Gastroesophageal sphincter (tissue), 4 donors: ENCODE measurements around the gene DTNBP1. TPM values are rescaled to one million over a fixed set of nuclear protein-coding genes. Genes with fewer than 3 reads are reported as not detected.

Experiments used
- ATAC-seq: fragments of 150-250 bp; one replicate; pipeline ENCODE4 v1.9.1; 2016; ENCODE audit warnings: mild to moderate bottlenecking, moderate library complexity
- H3K27ac ChIP-seq, 4 donors: fragments of 200-600 bp; sonication (generic) in 3 of 4; 1 replicate in 3 of 4; 2 replicates in 1 of 4; pipeline ENCODE4 v1.5.1; 2016 to 2019
- H3K27me3 ChIP-seq: fragments of 200-600 bp; sonication (generic); one replicate; pipeline ENCODE4 v1.5.1; 2019
- H3K36me3 ChIP-seq, 2 donors: fragments of 200-600 bp; sonication (generic); one replicate each; pipeline ENCODE4 v1.5.1; 2019; ENCODE audit warnings: control low read depth in 1 of 2
- H3K4me1 ChIP-seq, 3 donors: fragments of 200-600 bp; sonication (generic); 1 replicate in 2 of 3; 2 replicates in 1 of 3; pipeline ENCODE4 v1.5.1; 2016 to 2019; ENCODE audit warnings: control low read depth in 2 of 3
- H3K4me3 ChIP-seq, 2 donors: fragments of 200-600 bp; sonication (generic); one replicate each; pipeline ENCODE4 v1.5.1; 2019; ENCODE audit warnings: mild to moderate bottlenecking in 1 of 2, moderate library complexity in 1 of 2
- H3K9me3 ChIP-seq, 3 donors: fragments of 200-600 bp; sonication (generic); one replicate each; pipeline ENCODE4 v1.5.1; 2017 to 2019; ENCODE audit warnings: control low read depth in 2 of 3
- CTCF ChIP-seq, 4 experiments: fragments of 200-600 bp in 2 of 4; fragments of 450-650 bp in 2 of 4; sonication (generic) in 1 of 4; IDR thresholded peaks; one replicate each; pipeline ENCODE4 v1.5.1; 2017 to 2019; ENCODE audit warnings: antibody characterized with exemption in 4 of 4, mild to moderate bottlenecking in 2 of 4, moderate library complexity in 2 of 4
- EP300 ChIP-seq: sonication (generic); formaldehyde crosslinking; IDR thresholded peaks from one replicate; pipeline ENCODE4 v1.6.1; 2017; ENCODE audit warnings: antibody characterized with exemption, mild to moderate bottlenecking
- POLR2A ChIP-seq, 2 donors: fragments of 450-650 bp; IDR thresholded peaks; one replicate each; pipeline ENCODE4 v1.6.1; 2017; ENCODE audit warnings: antibody characterized with exemption in 2 of 2, mild to moderate bottlenecking in 2 of 2, moderate library complexity in 1 of 2
- POLR2AphosphoS5 ChIP-seq: sonication (generic); formaldehyde crosslinking; IDR thresholded peaks from one replicate; pipeline ENCODE4 v1.6.1; 2017; ENCODE audit warnings: antibody characterized with exemption
- WGBS, 2 donors: methylation state at CpG; one replicate each; pipeline ENCODE4 v1.1.5; 2018; ENCODE audit warnings: low coverage in 1 of 2; 5-methylcytosine and 5-hydroxymethylcytosine counted together
- total RNA-seq, 4 donors: library from RNA; depleted of rRNA; stranded (reverse); fragments of >200 nt; gene quantifications; one replicate each; pipeline ENCODE4 v1.1.0, GENCODE V29; 2016

Gene DTNBP1
- total RNA-seq, 4 donors from 2014 or later, result 14.4 to 20.2 (median 16.9) TPM

- Histone ChIP-seq H3K4me1 (peaks cover 0 to 13% (median 2%) of the 10 kb centered on the region in 3 donors), H3K9me3 (no peaks in the 10 kb centered on the region), H3K4me3 (no peak overlapping the region), H3K36me3 (peaks cover 2 to 25% of the 10 kb centered on the region in 2 donors), H3K27me3 (no peaks in the 10 kb centered on the region), H3K27ac (no peak overlapping the region)
- no peak for TF ChIP-seq POLR2AphosphoS5
- TF ChIP-seq EP300, result no peak
- no peak for TF ChIP-seq CTCF (IDR thresholded peaks at IDR 0.05)
- TF ChIP-seq POLR2A (IDR thresholded peaks at IDR 0.05), result no peak
- ATAC-seq, result no peak
- 86 to 95% methylated on average over 5 of the region's 5 CpGs for WGBS, 2 donors
Observed at GRCh38 chr6:15616261-15616660, 46.6 kb downstream of the DTNBP1 start.

GRCh38 chr6:15615802-15616201 is 47.0 kb downstream of the DTNBP1 start:
- ATAC-seq, result no peak
- WGBS, 2 donors, result 78 to 89% methylated on average over 2 of the region's 2 CpGs

GRCh38 chr6:15614277-15614676 is 48.6 kb downstream of the DTNBP1 start:
- no peak overlapping the region for H3K27ac ChIP-seq
- ATAC-seq, result no peak
- H3K9me3 ChIP-seq, result no peaks in the 10 kb centered on the region
- TF ChIP-seq POLR2AphosphoS5, result no peak
- TF ChIP-seq POLR2A (IDR thresholded peaks at IDR 0.05), result no peak
- TF ChIP-seq CTCF (IDR thresholded peaks at IDR 0.05), result no peak
- TF ChIP-seq EP300, result no peak
- no peak overlapping the region for H3K4me3 ChIP-seq
- H3K27me3 ChIP-seq, result no peaks in the 10 kb centered on the region
- H3K36me3 ChIP-seq, result peaks cover 2 to 44% of the 10 kb centered on the region in 2 donors
- WGBS, 2 donors, result 80 to 97% methylated on average over 1 to 4 of the region's 4 CpGs
- no peaks in the 10 kb centered on the region for H3K4me1 ChIP-seq

More at GRCh38 chr6:15615802-15616201, 47.0 kb downstream of the DTNBP1 start:
- H3K4me3 ChIP-seq, result no peak overlapping the region
- no peaks in the 10 kb centered on the region for H3K27me3 ChIP-seq
- peaks cover 2 to 29% of the 10 kb centered on the region in 2 donors for H3K36me3 ChIP-seq
- TF ChIP-seq POLR2AphosphoS5 (no peak), POLR2A (IDR thresholded peaks at IDR 0.05) (no peak), EP300 (no peak), CTCF (IDR thresholded peaks at IDR 0.05) (no peak)
- H3K9me3 ChIP-seq, result no peaks in the 10 kb centered on the region
- no peak overlapping the region for H3K27ac ChIP-seq
- H3K4me1 ChIP-seq, result peaks cover 0 to 9% (median 0%) of the 10 kb centered on the region in 3 donors

DNA sequence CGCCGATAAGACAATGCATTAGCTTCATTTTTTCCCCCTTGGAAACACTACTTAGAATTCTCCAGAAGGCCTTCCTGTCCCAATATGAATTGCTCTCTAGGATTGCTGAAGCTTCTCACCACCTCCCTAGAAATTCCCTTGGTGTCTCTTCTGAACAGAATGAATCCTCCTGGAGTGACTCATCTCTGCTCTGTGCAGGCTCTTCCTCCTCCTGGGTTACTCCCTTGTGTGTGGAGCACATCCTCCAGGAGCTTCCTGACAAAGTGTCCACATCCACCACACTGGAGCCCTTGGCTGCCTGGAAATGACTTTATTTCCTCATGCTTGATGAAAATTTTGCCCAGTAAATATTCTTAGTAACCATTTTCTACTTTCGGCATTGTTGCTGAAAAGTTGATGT is 54.4 kb downstream of the DTNBP1 start:
- H3K4me1 ChIP-seq, result no peaks in the 10 kb centered on the region
- peak; percentile 78 for ATAC-seq
- H3K27ac ChIP-seq, result no peak overlapping the region

More for the DNA sequence above, 54.4 kb downstream of the DTNBP1 start:
- TF ChIP-seq POLR2A (IDR thresholded peaks at IDR 0.05), result no peak
- TF ChIP-seq EP300, result no peak
- TF ChIP-seq POLR2AphosphoS5, result no peak
- TF ChIP-seq CTCF (IDR thresholded peaks at IDR 0.05), result no peak
- H3K27me3 ChIP-seq, result no peaks in the 10 kb centered on the region
- H3K36me3 ChIP-seq, result peaks cover 2 to 41% of the 10 kb centered on the region in 2 donors
- 71 to 81% methylated on average over 3 of the region's 3 CpGs for WGBS, 2 donors
- H3K9me3 ChIP-seq, result no peaks in the 10 kb centered on the region
- no peak overlapping the region for H3K4me3 ChIP-seq
